HepG2 (cell line): ENCODE data around the gene AZU1. TPM values are rescaled to one million over a fixed set of nuclear protein-coding genes. Genes with fewer than 3 reads are reported as not detected.

ENCODE experiments used
- AKAP8 ChIP-seq: sonication (generic); formaldehyde crosslinking; IDR thresholded peaks from 2 replicates; pipeline ENCODE4 v1.5.1; 2020; ENCODE audit warnings: mild to moderate bottlenecking, missing genetic modification reagents
- CCAR2 ChIP-seq: fragments of 200-400 bp; formaldehyde crosslinking; optimal IDR thresholded peaks from 2 replicates; pipeline ENCODE3; 2018; ENCODE audit warnings: low read depth, mild to moderate bottlenecking, low read length, moderate library complexity
- ELF1 ChIP-seq: sonication (generic); formaldehyde crosslinking; IDR thresholded peaks from 2 replicates; pipeline ENCODE4 v1.4.0; 2020; ENCODE audit warnings: missing genetic modification reagents
- GZF1 ChIP-seq: sonication (generic); formaldehyde crosslinking; IDR thresholded peaks from 2 replicates; pipeline ENCODE4 v1.5.1; 2020; ENCODE audit warnings: mild to moderate bottlenecking, missing genetic modification reagents
- NFE2 ChIP-seq: sonication (generic); formaldehyde crosslinking; IDR thresholded peaks from 2 replicates; pipeline ENCODE4 v1.4.0; 2020; ENCODE audit warnings: missing genetic modification reagents
- NKX3-1 ChIP-seq: sonication (generic); formaldehyde crosslinking; IDR thresholded peaks from 2 replicates; pipeline ENCODE4 v1.5.0; 2020; ENCODE audit warnings: missing genetic modification reagents
- POLR2G ChIP-seq: fragments of 200-400 bp; formaldehyde crosslinking; IDR thresholded peaks from 2 replicates; pipeline ENCODE4 v1.6.1; 2018; ENCODE audit warnings: mild to moderate bottlenecking, low read depth, low read length, moderate library complexity
- RELA ChIP-seq: sonication (generic); formaldehyde crosslinking; IDR thresholded peaks from 2 replicates; pipeline ENCODE4 v1.4.0; 2020; ENCODE audit warnings: missing genetic modification reagents
- SMAD3 ChIP-seq: sonication (generic); formaldehyde crosslinking; IDR thresholded peaks from 2 replicates; pipeline ENCODE4 v1.4.0; 2020; ENCODE audit warnings: missing genetic modification reagents
- SMARCC2 ChIP-seq: fragments of 450-650 bp; IDR thresholded peaks from 2 replicates; pipeline ENCODE4 v1.6.1; 2017; ENCODE audit warnings: antibody characterized with exemption, mild to moderate bottlenecking
- SOX13 ChIP-seq, 3 experiments: fragments of 450-650 bp in 1 of 3; sonication (generic) in 1 of 3; formaldehyde crosslinking in 1 of 3; IDR thresholded peaks in 2 of 3; conservative IDR thresholded peaks in 1 of 3; 2 replicates each; pipeline versions ENCODE4 v1.5.0 to v1.6.1; 2016 to 2020; ENCODE audit warnings: antibody characterized with exemption in 1 of 3, mild to moderate bottlenecking in 1 of 3, missing compliant biosample characterization in 1 of 3, missing genetic modification reagents in 1 of 3, moderate library complexity in 1 of 3
- TCF7 ChIP-seq: sonication (generic); IDR thresholded peaks from 2 replicates; pipeline ENCODE4 v1.6.1; 2016; ENCODE audit warnings: antibody characterized with exemption, low read depth
- ZFP36L2 ChIP-seq: sonication (generic); formaldehyde crosslinking; IDR thresholded peaks from 2 replicates; pipeline ENCODE4 v1.4.0; 2020; ENCODE audit warnings: missing genetic modification reagents
- ZFP62 ChIP-seq: sonication (generic); formaldehyde crosslinking; IDR thresholded peaks from 2 replicates; pipeline ENCODE4 v1.4.0; 2020; ENCODE audit warnings: missing genetic modification reagents
- ZKSCAN5 ChIP-seq: sonication (generic); formaldehyde crosslinking; IDR thresholded peaks from 2 replicates; pipeline ENCODE4 v1.5.1; 2020; ENCODE audit warnings: mild to moderate bottlenecking, missing genetic modification reagents
- ZNF224 ChIP-seq: sonication (generic); formaldehyde crosslinking; IDR thresholded peaks from 2 replicates; pipeline ENCODE4 v1.5.0; 2020; ENCODE audit warnings: mild to moderate bottlenecking, missing genetic modification reagents
- ZNF451 ChIP-seq: sonication (generic); formaldehyde crosslinking; IDR thresholded peaks from 2 replicates; pipeline ENCODE4 v1.5.0; 2020; ENCODE audit warnings: mild to moderate bottlenecking, missing genetic modification reagents
- ZNF761 ChIP-seq: sonication (generic); formaldehyde crosslinking; conservative IDR thresholded peaks from 2 replicates; pipeline ENCODE4 v1.4.0; 2020; ENCODE audit warnings: mild to moderate bottlenecking, missing genetic modification reagents
- polyA plus RNA-seq, 8 experiments: library from polyadenylated mRNA; depleted of rRNA in 3 of 8; stranded (reverse) in 7 of 8; unstranded in 1 of 8; fragments of >200 nt; fragmentation: Illumina TruSeq in 4 of 8; extraction: Trizol in 4 of 8; gene quantifications; 2 replicates each; pipeline versions ENCODE4 v1.2.1 to v1.2.3, GENCODE V29; 2011 to 2016; ENCODE audit warnings: low read depth in 4 of 8, missing spikeins in 1 of 8, mixed read lengths in 1 of 8; ENCODE audit not compliant: insufficient read depth in 1 of 8
- total RNA-seq, 5 experiments: library from RNA; depleted of rRNA; stranded (reverse); fragments of >200 nt; fragmentation: Illumina TruSeq; extraction: Trizol; gene quantifications; 2 replicates each; pipeline ENCODE4 v1.2.3, GENCODE V29; 2016; ENCODE audit warnings: low read depth in 1 of 5
- TF ChIP-seq, protein P1 (sequence below): sonication (generic); formaldehyde crosslinking; IDR thresholded peaks from 2 replicates; pipeline ENCODE4 v1.4.0; 2020; ENCODE audit warnings: mild to moderate bottlenecking, missing genetic modification reagents
- TF ChIP-seq, protein P2 (sequence below): sonication (generic); formaldehyde crosslinking; IDR thresholded peaks from 2 replicates; pipeline ENCODE4 v1.8.1; 2023; ENCODE audit warnings: missing genetic modification reagents, inconsistent platforms, borderline replicate concordance
- TF ChIP-seq, protein P3 (sequence below): sonication (generic); formaldehyde crosslinking; IDR thresholded peaks from 2 replicates; pipeline ENCODE4 v1.5.0; 2020; ENCODE audit warnings: missing genetic modification reagents, mild to moderate bottlenecking, borderline replicate concordance
- TF ChIP-seq, protein P4 (sequence below): IDR thresholded peaks from 2 replicates; pipeline ENCODE4 v1.6.1; 2016
- TF ChIP-seq, protein P5 (sequence below): sonication (generic); formaldehyde crosslinking; IDR thresholded peaks from 2 replicates; pipeline ENCODE4 v1.4.0; 2020; ENCODE audit warnings: mild to moderate bottlenecking, low read depth, missing genetic modification reagents

Gene AZU1
- total and polyA plus RNA-seq, 2 of the 13 experiments (the other 11 are each of a cell fraction or from before 2014, with no cell fraction given), result not detected

DNA sequence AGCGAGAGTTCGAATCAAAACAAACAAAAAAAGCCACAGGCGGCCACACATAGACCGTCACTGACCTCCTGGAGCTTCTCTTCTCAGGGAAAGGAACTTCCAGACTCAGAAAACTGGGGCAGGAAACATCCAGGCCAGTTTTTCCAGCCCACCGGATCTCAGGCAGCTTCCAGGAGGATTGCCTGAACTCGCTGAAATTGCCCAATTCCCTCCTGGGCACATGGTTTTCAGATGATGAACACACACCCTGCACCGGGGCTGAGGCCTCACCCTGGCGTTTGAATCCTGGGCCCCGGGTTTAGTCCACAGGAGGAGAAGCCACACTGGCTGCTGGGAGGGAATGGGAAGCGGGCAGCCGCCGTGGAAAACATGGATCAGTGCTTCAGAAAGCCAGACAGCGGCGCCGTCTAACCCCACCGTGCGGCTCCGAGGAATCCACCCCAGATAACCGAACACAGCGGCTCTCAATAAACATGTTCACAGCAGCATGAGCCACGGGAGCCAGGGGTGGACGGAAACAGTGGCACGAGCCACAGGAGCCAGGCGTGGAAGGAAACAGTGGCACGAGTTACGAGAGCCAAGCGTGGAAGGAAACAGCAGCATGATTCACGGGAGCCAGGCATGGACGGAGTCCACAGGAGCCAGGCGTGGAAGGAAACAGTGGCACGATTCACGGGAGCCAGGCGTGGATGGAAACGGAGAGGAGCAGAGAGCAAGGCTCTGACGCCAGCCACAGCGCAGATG lies 48.6 kb upstream of the AZU1 start (continued):
- TF ChIP-seq, protein P1, sequence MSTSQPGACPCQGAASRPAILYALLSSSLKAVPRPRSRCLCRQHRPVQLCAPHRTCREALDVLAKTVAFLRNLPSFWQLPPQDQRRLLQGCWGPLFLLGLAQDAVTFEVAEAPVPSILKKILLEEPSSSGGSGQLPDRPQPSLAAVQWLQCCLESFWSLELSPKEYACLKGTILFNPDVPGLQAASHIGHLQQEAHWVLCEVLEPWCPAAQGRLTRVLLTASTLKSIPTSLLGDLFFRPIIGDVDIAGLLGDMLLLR, result no peak; the same call in 1 of the 2 replicates
- TF ChIP-seq NFE2 (CRISPR knock-in tag) (no peak), RELA (CRISPR knock-in tag) (no peak), AKAP8 (CRISPR knock-in tag) (no peak), ZNF451 (CRISPR knock-in tag) (peak; percentile 43; the same call in 1 of the 2 replicates), ZFP62 (CRISPR knock-in tag) (no peak), TCF7 (no peak), SMARCC2 (no peak), SOX13 (IDR thresholded peaks at IDR 0.05) (no peak), SOX13 (CRISPR knock-in tag; conservative IDR thresholded peaks at IDR 0.05 in 1 of 2, IDR thresholded peaks at IDR 0.05 in 1 of 2) (peak in 1 of 2 experiments; percentile 40; a peak in 1 of 4 replicates), ELF1 (CRISPR knock-in tag) (peak; percentile 54), ZNF761 (CRISPR knock-in tag) (no peak), SMAD3 (CRISPR knock-in tag) (peak; percentile 90), NKX3-1 (peak; percentile 94), ZKSCAN5 (CRISPR knock-in tag) (no peak), GZF1 (no peak), CCAR2 (no peak), POLR2G (no peak), ZFP36L2 (CRISPR knock-in tag) (peak; percentile 85; the same call in 1 of the 2 replicates), ZNF224 (CRISPR knock-in tag) (0 out of 2 replicates have a peak, but pooled peaks have one; percentile 26)
- TF ChIP-seq, protein P2, sequence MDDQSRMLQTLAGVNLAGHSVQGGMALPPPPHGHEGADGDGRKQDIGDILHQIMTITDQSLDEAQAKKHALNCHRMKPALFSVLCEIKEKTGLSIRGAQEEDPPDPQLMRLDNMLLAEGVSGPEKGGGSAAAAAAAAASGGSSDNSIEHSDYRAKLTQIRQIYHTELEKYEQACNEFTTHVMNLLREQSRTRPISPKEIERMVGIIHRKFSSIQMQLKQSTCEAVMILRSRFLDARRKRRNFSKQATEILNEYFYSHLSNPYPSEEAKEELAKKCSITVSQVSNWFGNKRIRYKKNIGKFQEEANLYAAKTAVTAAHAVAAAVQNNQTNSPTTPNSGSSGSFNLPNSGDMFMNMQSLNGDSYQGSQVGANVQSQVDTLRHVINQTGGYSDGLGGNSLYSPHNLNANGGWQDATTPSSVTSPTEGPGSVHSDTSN (CRISPR knock-in tag), result peak; percentile 84; the same call in 1 of the 2 replicates
- TF ChIP-seq, protein P3, sequence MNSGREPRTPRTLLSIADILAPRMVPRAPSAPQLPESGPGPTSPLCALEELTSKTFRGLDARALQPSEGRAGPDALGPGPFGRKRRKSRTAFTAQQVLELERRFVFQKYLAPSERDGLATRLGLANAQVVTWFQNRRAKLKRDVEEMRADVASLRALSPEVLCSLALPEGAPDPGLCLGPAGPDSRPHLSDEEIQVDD, result no peak; the same call in 1 of the 2 replicates
- TF ChIP-seq, protein P4, sequence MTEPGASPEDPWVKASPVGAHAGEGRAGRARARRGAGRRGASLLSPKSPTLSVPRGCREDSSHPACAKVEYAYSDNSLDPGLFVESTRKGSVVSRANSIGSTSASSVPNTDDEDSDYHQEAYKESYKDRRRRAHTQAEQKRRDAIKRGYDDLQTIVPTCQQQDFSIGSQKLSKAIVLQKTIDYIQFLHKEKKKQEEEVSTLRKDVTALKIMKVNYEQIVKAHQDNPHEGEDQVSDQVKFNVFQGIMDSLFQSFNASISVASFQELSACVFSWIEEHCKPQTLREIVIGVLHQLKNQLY (CRISPR knock-in tag), result peak; percentile 66; the same call in 1 of the 2 replicates
- TF ChIP-seq, protein P5, sequence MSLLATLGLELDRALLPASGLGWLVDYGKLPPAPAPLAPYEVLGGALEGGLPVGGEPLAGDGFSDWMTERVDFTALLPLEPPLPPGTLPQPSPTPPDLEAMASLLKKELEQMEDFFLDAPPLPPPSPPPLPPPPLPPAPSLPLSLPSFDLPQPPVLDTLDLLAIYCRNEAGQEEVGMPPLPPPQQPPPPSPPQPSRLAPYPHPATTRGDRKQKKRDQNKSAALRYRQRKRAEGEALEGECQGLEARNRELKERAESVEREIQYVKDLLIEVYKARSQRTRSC (CRISPR knock-in tag), result no peak
